Spleen (tissue), 7 donors: ENCODE measurements around the gene CHIC2.

Experiments
- POLR2A ChIP-seq, 3 donors: fragments of 450-650 bp; IDR thresholded peaks; one replicate each; pipeline ENCODE4 v1.5.1; 2017; ENCODE audit warnings: antibody characterized with exemption in 3 of 3, mild to moderate bottlenecking in 1 of 3
- POLR2AphosphoS5 ChIP-seq, 3 donors: sonication (generic); formaldehyde crosslinking; IDR thresholded peaks; one replicate each; pipeline ENCODE4 v1.5.1; 2017; ENCODE audit warnings: antibody characterized with exemption in 3 of 3
- TF ChIP-seq, protein P1 (sequence below), 11 experiments: fragments of 200-600 bp in 7 of 11; fragments of 450-650 bp in 4 of 11; sonication (generic) in 4 of 11; IDR thresholded peaks in 8 of 11; conservative IDR thresholded peaks in 3 of 11; 1 replicate in 7 of 11; 2 replicates in 4 of 11; pipeline versions ENCODE4 v1.4.0 to v1.8.0; 2016 to 2021; ENCODE audit warnings: antibody characterized with exemption in 11 of 11, inconsistent platforms in 4 of 11, mild to moderate bottlenecking in 1 of 11
- donor health status: DM: no; HTN: no; CAD: no; lungs with moderate emphysema.
- donor health status: DM: no; HTN: no; CAD: no.
- donor health status: DM: no; HTN: no; CAD: no.

DNA sequence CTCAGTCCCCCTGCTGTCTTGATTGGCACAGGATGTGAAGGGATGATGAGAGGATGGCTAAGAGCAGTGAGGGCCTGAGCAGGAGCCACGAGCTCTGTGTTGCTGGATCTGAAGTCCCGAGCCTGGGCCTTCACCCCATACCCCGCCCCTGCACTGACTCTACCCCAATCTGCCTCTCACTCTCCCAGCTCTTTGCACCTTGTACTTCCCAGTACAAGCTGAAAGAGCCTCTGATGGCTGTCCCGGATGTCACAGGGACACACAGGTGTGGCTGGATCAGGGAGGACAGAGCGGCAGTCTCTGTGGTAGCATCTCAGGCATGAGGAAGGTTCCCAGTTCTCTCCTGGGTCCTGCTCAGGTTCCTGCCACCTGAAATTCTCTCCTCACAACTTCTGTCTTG, 103.6 kb downstream of the CHIC2 start:
- TF ChIP-seq, protein P1, sequence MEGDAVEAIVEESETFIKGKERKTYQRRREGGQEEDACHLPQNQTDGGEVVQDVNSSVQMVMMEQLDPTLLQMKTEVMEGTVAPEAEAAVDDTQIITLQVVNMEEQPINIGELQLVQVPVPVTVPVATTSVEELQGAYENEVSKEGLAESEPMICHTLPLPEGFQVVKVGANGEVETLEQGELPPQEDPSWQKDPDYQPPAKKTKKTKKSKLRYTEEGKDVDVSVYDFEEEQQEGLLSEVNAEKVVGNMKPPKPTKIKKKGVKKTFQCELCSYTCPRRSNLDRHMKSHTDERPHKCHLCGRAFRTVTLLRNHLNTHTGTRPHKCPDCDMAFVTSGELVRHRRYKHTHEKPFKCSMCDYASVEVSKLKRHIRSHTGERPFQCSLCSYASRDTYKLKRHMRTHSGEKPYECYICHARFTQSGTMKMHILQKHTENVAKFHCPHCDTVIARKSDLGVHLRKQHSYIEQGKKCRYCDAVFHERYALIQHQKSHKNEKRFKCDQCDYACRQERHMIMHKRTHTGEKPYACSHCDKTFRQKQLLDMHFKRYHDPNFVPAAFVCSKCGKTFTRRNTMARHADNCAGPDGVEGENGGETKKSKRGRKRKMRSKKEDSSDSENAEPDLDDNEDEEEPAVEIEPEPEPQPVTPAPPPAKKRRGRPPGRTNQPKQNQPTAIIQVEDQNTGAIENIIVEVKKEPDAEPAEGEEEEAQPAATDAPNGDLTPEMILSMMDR (IDR thresholded peaks at IDR 0.05 in 8 of 11, conservative IDR thresholded peaks at IDR 0.05 in 3 of 11) = no peak
- TF ChIP-seq POLR2AphosphoS5 (IDR thresholded peaks at IDR 0.05) = no peak
- TF ChIP-seq POLR2A (IDR thresholded peaks at IDR 0.05) = no peak
